22Rv1 (cell line): ENCODE data around the gene RPS27.

Source experiments
- CTCF ChIP-seq: fragments of 450-650 bp; IDR thresholded peaks from 2 replicates; pipeline ENCODE4 v1.5.1; 2017; ENCODE audit warnings: mild to moderate bottlenecking
- ZFX ChIP-seq: fragments of 450-650 bp; IDR thresholded peaks from 2 replicates; pipeline ENCODE4 v1.6.1; 2017; ENCODE audit warnings: antibody characterized with exemption, borderline replicate concordance

GRCh38 chr1:153973525-153973924, 17.0 kb upstream of the RPS27 start:
- no peak for TF ChIP-seq CTCF
- TF ChIP-seq ZFX, result no peak
